Right lobe of liver (tissue), 4 donors: ENCODE data around the gene KRT31.

ENCODE experiments used
- CTCF ChIP-seq, 4 donors: fragments of 200-600 bp in 3 of 4; fragments of 450-650 bp in 1 of 4; IDR thresholded peaks; one replicate each; pipeline versions ENCODE4 v1.5.1 to v1.8.0; 2016 to 2022; ENCODE audit warnings: antibody characterized with exemption in 4 of 4, mild to moderate bottlenecking in 2 of 4
- POLR2A ChIP-seq: fragments of 450-650 bp; IDR thresholded peaks from one replicate; pipeline ENCODE4 v1.6.1; 2017; ENCODE audit warnings: antibody characterized with exemption, mild to moderate bottlenecking
- donor health status: DM: no; HTN: no; CAD: no.
- donor health status: DM: no; HTN: no; CAD: no.
- donor health status: DM: no; HTN: yes; CAD: no.

DNA sequence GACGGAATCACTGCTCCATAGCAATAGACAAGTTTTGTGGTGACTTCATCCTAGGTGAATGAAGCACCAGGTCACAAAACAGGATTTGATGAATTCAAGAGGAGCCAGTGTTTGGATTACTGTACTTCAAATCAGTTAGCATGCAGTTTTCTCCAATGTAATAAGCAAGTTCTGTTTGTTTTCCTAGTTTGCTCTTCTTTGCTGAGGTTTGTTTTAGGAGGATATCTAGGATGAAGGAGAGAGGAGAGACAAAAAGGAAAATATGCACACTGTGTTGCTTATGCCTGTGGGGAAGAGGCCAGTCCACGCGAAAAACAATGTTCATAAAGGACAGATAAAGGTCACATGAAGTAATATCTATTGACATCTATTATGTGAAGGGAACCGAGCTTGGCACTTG, 18.0 kb upstream of the KRT31 start:
- TF ChIP-seq POLR2A (no peak), CTCF (IDR thresholded peaks at IDR 0.05) (no peak)
